ENCODE measurements around the gene ERICH3.

The ERICH3 gene, protein sequence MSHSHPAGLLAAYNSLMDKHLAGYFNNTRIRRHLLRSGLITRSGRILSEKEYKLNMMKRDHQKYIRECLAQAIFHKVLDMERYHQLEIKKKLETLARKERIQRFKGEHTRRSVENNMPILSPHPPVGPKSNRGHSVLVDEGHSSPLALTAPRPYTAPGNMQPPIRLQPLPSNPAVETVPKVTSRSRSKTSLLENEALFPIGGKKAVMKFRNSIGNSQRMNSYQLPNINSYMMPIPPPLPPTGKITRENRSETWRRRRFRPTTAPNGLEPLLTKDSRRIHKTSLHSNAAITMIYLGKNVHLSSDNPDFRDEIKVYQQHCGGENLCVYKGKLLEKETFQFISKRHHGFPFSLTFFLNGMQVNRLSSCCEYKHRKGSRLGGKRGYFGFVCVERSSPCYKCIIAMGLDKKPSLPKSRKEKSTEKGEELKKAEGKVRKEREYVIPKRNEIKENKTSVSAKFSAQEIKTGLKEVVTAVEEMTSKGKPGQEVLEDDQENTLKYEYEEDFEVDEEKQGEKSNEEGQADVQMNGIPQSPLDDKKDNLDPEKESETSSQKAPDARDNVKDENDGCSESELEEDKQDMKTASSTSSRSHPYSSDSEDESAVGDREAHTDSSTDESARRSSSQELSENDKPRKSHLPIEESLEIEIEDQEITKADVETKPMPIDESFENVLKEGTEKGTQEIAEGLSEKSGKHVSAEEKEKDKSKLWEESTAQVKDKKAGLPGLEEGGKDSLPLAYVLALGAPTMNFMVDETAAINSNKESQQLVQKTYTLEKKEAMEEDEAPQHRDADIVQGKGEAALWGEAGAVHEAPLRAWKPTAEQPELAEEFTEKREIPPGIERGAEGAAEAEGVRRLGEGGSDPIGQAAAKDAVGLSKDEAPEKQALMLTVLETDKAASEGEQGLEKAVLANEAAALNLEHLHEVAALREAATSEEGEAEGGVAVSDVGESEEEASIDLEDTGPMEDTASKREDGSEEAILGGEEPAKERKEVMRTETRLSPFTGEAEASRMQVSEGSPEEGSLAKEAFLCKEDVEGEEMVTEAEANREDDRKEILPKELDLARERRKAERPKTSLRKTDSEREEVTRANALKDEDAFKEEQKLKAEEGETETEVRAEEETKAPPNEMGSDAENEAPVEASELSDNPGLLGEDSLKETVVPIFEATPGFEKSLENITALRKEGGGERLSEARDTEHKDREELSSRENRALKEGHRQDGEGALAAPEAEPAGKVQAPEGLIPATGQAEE (N-terminal part only)

DNA sequence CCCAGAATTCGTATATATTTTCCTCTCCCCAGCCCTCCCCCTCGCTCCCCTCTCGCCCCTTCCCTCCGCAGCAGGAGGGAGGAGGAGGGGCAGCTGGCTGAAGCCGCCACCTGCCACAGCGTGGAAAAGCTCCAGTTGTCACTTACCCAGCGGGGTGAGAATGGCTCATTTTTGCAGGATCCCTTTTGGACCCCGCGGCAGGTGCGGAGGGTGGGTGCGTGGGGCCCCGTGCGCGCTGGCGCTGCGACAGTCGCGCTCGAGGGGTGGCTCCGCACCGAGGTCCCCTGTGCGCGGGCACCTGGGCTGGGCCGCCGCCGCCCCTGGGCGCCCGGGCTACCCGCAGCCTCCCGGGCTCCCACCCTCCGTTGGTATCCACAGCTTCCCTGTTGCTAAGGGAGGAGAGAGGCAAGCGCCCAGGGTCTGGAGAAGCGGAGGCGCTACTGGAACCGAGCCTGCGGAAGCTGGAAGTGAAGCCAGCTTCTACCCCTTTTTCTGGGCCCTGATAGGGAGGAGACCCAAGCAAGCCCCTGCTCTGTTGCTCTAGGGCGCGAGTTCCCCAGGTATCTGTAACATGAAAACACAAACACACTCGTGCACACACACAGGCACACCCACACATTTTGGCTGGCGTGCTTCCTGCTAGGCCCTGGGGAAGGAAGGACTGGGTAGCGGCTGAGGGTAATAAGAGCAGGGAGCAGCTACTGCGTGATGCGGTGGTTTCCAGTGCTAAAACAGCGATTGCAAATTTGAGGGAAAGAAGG lies at the start of gene ERICH3:
Gene ERICH3 (minus strand): TSS at position 442 of the 761 bp plus-strand sequence. CDS start 273 bp downstream, at position 169.
- DNase-seq (ENCODE audit: low read depth in 2 of 2), result no peak

DNA sequence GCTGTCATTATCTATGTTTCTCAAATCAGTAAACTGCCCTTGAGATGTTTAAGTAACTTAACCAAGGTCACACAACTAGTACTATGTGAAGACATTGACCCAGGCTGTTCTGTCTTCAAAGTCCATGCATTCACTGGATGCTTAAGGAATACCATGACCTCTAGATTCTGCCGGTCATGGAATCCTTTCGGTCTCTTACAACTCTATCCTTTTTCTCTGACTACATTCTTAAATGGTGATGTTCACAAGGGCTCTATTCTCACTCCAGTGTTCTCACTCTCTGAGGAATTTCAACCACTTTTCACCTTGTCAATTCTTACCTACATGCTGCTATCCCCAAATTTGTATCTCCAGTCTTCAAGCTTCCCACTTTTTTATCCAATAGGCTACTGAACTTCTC lies 44.0 kb upstream of the ERICH3 start:
- DNase-seq (ENCODE audit: low read depth in 2 of 2), result no peak

DNA sequence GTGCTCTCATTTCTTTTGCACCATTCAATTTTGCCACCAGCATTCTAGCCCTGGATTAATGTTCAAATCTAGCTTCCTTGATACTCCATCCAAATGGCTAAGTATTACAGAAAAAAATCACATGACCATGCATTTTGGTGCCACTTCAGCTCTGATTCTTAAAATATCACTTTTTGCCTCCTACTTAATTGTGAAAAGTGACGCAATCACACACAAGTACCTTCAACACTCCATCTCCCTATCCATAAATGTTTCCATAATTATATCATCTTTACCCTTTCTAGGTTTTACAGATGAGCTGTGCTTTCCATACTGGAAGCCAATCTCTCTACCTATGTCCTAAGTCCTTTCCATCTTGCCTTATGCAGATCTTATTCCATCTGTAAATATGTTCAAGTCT lies 43.2 kb upstream of the ERICH3 start:
- no peak for DNase-seq (ENCODE audit: low read depth in 2 of 2)

DNA sequence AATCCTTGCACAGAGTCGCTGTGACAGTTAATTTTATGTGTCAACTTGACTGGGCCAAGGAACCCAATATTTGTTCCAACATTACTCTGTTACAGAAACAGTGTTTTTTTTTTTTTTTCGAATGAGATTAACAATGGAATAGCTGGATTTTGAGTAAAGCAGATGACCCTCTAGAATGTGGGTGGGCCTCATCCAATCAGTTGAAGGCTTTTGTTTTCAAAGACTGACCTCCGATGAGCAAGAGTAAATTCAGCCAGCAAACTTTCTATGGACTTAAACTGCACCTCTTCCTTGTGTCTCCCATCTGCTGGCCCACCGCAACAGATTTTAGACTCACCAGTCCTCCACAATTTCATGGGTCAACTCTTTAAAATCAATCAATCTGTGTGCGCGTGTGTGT lies 42.2 kb upstream of the ERICH3 start:
- no peak for DNase-seq (ENCODE audit: low read depth in 2 of 2)

DNA sequence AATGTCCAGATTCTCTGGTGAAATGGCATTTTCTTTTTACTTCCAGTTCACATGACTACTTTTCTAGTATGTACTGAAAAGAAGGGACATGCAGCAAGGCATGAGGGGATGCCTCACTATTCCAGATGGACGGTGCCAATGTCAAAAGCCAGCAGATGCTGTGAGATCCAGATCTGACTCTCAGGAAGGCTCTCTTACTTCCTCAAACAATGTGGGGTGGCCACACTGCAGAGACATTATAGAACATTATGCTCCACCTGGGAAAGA lies 41.6 kb upstream of the ERICH3 start:
- DNase-seq (ENCODE audit: low read depth in 2 of 2), result no peak

DNA sequence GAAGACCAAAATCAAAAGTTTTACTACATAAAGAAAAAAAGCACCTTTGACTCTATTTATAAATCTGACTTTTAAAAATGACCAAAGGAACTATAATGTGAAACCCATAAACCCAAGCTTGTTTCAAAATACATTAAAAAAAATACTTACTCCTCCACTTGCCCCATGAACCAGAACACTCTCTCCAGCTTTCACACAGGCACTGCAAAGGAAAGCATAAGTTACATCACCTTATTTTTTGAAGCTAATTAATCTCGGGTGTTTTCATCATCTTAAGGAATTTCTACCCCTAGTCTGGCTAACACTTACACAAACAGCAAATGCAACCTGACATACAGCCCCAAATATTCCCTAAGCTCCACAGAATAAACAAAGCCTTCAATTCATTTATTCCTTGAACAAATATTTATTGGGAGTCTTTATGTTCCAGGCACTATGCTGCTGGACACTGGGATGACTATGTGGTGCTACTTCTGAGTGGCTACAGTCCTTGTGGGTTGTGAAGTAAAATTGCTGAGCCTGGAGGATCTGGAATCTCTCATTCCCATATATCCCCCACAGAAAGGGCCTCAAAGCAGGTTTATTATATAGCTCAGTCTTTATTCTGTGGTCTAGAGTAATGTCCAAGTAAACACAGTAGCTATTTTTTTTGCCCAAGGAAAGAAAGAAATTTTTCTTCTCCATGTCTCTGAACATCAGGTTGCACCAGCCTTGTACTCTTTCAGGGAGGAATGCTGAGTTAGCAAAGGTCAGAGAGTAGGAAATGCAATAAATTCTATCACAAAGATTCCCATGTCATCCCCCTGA lies 41.0 kb upstream of the ERICH3 start:
- DNase-seq (ENCODE audit: low read depth in 2 of 2), result no peak

DNA sequence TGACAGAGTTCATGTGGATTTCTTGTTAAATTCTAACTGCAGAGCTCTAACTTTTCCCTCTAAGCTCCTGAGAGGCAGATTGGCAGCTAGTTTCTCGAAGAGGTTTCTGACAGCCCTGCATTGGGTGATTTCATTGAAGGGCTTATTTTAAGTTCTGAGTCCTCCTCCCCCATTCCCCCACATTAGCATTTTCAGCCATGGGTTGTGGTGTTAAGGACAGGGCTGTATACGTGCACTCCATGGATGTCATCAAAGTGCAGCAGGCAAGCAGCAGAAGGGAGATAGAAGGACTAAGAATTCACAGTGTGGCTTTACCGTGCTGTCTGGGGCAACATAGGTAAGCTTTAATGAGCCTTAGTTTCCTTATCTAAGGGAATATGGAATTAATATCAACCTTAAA lies 40.3 kb upstream of the ERICH3 start:
- no peak for DNase-seq (ENCODE audit: low read depth in 2 of 2)

DNA sequence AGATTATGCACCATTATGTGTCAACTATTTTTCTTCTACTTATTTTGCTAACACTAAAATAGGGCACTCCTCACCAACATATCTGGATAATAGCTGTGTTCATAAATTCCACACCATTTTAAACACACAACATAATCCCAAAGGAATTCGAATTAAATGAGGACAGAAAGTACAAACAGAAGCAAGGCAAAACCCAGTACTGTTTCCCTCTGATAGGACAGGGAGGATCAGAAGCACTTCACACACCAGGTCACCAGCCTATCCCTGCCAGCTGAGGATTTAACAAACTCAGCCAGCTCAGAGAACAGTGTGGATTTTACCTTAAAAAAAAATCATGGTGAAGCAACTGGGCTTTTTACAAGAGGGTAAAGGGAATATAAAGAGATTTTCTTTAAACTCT lies 39.3 kb upstream of the ERICH3 start:
- no peak for DNase-seq (ENCODE audit: low read depth in 2 of 2)

DNA sequence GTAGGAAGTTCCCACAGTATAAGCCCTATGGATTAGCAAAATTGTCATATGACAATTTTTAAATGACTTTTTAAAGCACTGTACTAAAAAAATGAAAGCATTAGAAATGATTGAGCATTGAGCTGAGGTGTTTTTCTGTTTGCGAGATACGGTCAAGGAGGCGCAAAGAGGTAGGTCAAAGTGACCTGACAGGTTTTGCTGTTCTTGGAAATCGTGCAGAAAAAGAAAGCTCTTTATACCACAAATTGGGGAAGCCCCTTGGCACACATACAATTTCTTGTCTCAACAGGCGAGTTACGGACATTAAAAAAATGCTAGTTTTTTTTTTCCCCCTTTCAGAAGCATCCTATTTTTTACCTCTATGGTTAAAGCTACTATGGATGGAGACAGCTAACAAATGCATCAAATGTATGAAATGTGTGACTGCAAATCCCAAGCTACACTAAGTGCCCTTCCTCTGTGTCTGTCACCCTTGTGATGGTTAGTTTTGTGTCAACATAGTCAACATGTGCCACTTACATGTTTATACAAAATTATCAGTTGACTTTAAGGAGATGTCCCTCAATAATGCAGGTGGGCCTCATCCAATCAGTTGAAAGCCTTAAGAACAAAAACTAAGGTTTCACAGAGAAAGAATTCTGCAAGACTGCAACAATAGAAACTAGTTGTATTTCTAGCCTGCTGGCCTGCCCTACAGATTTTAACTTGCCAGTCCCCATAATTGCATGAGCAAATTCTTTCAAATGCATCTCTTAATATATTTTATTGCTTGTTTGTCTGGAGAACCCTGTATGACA lies 30.0 kb upstream of the ERICH3 start:
- no peak for DNase-seq (ENCODE audit: low read depth in 2 of 2)

DNA sequence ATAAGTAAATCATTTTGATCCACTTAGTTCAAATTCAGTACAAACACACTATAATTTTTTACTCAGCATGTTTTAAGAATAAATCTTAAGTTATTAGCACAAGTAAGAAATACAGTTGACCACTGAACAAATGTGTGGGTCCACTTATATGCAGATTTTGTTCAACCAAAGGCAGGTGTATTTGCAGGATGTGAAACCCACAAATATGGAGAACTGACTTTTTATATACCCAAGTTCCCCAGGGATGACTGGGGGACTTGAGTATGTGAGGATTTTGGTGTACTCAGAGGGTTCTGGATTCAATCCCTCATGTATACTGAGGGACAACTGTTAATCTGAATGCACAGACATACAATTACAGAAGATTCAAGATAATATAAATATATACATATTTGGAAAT lies 25.7 kb upstream of the ERICH3 start:
- no peak for DNase-seq (ENCODE audit: low read depth in 2 of 2)

DNA sequence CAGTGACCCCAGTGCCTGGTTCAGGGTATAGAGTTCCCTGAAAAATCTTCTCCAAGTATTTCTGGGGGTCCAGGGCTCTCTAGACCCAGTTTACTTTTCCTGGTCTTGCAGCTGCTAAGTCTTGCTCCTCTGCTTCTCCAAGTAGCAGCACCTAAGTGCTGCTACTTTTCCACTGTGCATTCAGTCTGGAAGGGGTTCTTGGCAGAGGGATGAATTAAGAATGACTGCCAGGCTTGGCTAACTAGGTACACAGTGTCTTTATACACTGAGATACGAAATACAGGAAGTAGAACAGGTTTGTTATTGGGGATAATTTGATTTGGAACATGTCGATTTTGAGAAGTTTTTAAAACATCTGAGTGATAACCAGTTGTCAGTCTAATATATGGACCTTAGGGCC lies 24.2 kb upstream of the ERICH3 start:
- no peak for DNase-seq (ENCODE audit: low read depth in 2 of 2)

DNA sequence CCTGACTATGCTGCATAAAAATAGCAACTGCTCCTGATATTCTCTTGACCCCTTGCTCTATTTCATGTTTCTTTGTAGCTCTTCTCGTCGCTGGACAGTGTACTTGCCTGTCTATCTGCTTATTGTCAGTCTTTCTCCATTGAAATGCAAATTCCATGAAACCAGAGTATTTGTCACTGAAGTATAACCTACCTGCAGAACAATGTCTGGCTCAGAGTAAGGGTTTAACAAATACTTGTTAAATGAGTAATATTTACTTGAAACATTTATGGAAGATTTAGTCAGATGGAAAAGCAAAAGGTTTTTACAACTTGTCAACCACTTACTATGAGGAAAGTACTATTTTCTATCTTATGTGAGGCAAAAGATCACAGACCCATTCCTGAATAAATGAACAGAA lies 19.9 kb upstream of the ERICH3 start:
- no peak for DNase-seq (ENCODE audit: low read depth in 2 of 2)

DNA sequence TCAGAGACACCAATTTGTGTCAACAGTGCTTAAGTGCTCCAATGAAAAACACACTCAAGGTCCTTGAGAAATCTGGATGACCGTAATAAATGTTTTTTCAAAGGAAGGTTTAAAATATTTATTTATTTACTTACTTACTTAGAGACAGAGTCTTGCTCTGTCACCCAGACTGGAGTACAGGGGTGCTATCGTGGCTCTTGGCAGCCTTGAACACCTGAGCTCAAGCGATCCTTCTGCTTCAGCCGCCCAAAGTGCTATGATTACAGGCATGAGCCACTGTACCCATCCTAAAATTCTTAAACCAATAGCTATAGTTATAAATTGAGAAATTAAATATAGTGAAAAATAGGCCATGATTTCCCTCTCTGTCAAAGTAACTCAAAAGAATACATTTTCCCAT lies 17.3 kb upstream of the ERICH3 start:
- no peak for DNase-seq (ENCODE audit: low read depth in 2 of 2)

DNA sequence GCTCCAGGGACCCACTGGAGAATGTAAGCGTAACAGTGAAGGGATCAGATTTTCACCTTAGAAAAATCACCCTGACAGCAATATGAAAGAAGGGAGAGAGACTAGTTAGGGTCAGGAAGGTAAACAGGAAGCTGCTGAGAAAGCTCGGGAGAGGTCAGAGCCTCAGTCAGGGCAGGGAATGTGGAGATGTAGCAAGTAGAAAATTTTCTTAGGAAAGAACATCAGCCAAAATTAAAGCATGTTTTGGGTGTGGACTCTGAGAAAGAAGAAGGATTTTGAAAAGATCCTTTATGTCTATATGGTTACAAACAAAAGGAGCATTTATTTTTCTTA lies 16.7 kb upstream of the ERICH3 start:
- no peak for DNase-seq (ENCODE audit: low read depth in 2 of 2)

DNA sequence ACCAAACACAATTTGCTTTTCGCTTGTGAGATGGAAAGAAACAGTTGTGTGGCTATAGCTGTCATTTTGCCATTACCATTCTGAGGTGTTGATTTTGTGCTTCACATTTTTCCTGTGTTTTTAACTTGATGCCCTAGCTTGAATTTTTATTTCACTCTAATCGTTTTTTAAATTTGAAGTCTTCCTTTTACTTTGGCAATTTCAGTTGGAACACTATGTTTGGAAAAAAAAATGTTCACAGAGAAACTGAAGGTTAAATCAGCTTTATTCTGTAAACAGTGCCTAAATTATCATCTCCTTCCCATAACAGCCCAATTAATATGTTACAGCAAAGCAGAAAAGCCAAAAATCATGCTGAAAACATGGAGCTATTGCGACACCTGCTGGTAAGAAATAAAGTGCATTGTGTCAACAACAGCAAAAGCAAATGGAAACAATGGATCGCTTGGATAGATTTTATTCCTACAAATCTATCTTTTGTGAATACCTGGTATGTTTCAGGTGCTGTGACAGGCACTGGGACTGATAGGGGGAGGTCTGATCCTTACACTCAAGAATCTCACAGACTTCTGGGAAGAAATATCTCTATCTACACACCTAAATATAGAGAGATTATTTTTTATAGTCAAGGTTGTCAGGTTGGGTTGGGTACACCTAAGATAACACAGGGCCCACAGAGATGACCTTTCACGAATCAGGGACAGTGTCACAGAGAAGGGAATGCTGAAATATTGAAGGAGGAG lies 16.2 kb upstream of the ERICH3 start:
- DNase-seq (ENCODE audit: low read depth in 2 of 2), result peak in 1 of 2 donors; percentile 21

DNA sequence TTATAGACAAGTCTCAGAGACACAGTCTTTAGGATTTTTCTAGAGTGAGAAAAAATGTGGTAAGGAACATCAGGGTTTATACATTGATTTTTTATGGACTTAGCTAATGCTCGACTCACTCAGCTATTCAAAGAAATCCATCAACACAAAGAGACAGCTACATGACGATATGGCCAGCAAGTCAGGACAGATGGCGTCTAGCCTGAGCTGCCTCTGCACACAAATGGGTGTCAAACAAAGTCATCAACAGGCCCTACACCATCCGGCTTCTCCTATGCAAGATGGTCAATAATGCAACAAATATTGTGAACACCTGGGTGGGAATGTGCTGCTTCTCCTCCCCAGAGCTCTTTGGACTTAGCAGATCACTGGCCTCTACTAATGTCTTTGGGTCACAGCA lies 13.3 kb upstream of the ERICH3 start:
- no peak for DNase-seq (ENCODE audit: low read depth in 2 of 2)

DNA sequence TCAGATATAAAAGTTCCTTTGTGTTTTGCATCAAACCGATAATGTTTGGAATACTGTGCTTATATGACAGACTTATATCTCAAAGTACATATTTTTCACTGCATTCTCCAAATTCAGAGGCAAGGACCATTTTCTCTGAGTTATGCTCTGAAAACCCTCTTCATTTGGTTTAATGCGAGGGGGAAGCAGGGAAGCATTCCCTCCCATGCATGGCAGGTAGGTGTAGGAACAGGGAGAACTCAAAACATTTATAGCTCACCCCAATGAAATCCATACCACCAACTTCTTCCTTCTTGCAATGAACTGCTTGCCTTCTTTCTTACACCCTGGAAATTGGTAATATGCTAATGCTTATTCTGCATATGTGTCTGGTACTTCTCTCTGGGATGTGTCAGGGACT lies 10.7 kb upstream of the ERICH3 start:
- no peak for DNase-seq (ENCODE audit: low read depth in 2 of 2)

DNA sequence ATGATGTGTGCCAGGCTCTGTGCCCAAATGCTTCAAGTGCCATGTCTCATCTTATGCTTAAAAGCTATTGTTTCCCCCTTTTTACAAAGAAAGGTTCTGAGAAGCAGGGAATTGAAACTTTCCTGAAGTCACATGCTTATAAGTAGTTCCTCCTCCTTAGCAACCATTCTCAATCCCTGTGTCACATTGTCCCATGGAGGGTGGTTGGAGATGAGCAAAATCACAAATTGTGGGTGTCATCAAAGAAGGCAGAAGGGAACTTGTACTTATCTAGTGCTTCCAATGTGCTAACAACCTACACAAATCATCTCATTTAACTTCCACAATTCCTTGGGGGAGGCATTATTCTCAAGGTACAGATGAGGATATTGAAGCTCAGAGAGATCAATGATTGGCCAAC lies 10.1 kb upstream of the ERICH3 start:
- DNase-seq (ENCODE audit: low read depth in 2 of 2), result no peak

DNA sequence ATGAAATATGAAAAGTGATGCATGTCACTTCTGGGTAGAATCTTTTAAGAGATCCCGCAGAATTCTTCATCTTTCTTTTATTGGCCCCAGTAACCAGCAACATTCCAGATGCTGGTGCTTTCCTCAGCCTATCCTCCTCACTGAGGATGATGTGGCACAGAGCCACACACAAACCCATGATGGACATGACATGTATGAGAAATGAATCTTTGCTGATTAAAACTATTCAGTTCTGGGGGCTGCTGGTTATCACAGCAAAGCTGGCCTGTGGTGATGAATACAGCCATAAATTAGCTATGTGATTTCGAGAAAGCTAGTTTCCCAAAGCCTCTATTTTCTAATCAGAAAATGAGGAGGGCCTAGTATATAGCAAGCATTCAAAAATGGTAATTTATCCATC lies 8.3 kb upstream of the ERICH3 start:
- DNase-seq (ENCODE audit: low read depth in 2 of 2), result no peak

DNA sequence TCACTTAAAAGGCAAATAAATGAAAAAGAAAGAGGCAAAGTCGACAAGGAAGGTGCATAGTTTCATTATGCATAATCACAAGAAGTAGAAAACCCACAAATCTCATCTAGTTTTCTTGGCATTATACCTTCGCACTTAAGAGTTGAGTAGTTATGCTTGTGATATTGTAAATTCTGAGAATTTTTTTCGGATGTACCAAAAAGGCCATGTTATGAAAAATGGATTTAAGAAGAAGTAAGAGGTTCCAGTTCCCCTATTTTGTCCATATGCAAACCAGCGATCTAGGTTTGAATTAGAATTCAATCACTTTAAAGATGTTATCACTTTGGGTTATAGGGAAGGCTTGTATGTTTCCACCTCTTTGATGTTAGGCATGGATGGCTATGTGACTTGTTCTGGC lies 7.9 kb upstream of the ERICH3 start:
- no peak for DNase-seq (ENCODE audit: low read depth in 2 of 2)
